GM21528 (cell line): ENCODE measurements around the gene ANKRD24.
"Not testable (repeated sequence)": the region's sequence is repeated elsewhere in the genome, so short reads cannot be mapped to it uniquely, and the experiment has no call there.

Experiments
- ATAC-seq: cut with Tn5 transposase; IDR thresholded peaks from one replicate; pipeline ENCODE4 v1.9.1; 2021; ENCODE audit warnings: mild to moderate bottlenecking, moderate library complexity; ENCODE audit not compliant: unreplicated experiment, low FRiP score

ANKRD24 gene

GRCh38 chr19:4182084-4182810, at the start of gene ANKRD24, which contains the start of gene SIRT6:
Gene ANKRD24 (plus strand): TSS chr19:4182689. CDS start chr19:4186426, 3,737 bp downstream.
Gene SIRT6 (minus strand): TSS chr19:4182563. CDS start chr19:4182539, 24 bp downstream.
- peak; percentile 76 for ATAC-seq

- ATAC-seq = no peak
These were observed 48.1 kb upstream of the ANKRD24 start for GRCh38 chr19:4134351-4134750.

GRCh38 chr19:4135386-4135785, 47.1 kb upstream of the ANKRD24 start:
- ATAC-seq = not testable (repeated sequence)

GRCh38 chr19:4136680-4137088, 45.8 kb upstream of the ANKRD24 start:
- no peak for ATAC-seq

- no peak for ATAC-seq
These were observed 44.0 kb upstream of the ANKRD24 start for GRCh38 chr19:4138445-4138844.

GRCh38 chr19:4139614-4140236, 42.8 kb upstream of the ANKRD24 start:
- ATAC-seq = no peak

- ATAC-seq = no peak
These were observed 42.2 kb upstream of the ANKRD24 start for GRCh38 chr19:4140237-4140711.

GRCh38 chr19:4142916-4143315, 39.6 kb upstream of the ANKRD24 start:
- not testable (repeated sequence) for ATAC-seq

GRCh38 chr19:4144666-4145249, 37.7 kb upstream of the ANKRD24 start:
- no peak for ATAC-seq

GRCh38 chr19:4149518-4150288, 32.8 kb upstream of the ANKRD24 start:
- ATAC-seq = no peak

GRCh38 chr19:4151623-4152022, 30.9 kb upstream of the ANKRD24 start:
- no peak for ATAC-seq

- ATAC-seq = no peak
These were observed 30.1 kb upstream of the ANKRD24 start for GRCh38 chr19:4152241-4152998.

- ATAC-seq = no peak
These were observed 27.7 kb upstream of the ANKRD24 start for GRCh38 chr19:4154571-4155312.

GRCh38 chr19:4157164-4157563, 25.3 kb upstream of the ANKRD24 start:
- no peak for ATAC-seq

- ATAC-seq = not testable (repeated sequence)
These were observed 24.5 kb upstream of the ANKRD24 start for GRCh38 chr19:4157971-4158370.

GRCh38 chr19:4161415-4162077, 20.9 kb upstream of the ANKRD24 start:
- ATAC-seq = no peak

- no peak for ATAC-seq
These were observed 18.2 kb upstream of the ANKRD24 start for GRCh38 chr19:4164262-4164661.

- ATAC-seq = no peak
These were observed 10.8 kb upstream of the ANKRD24 start for GRCh38 chr19:4171676-4172075.
